Stimulated activated CD8-positive, alpha-beta memory T cell treated with anti-CD3 and anti-CD28 coated beads, Interleukin-2, amount 100 ng/mL, for 1 hour (primary cell): ENCODE data around the gene GUCY2C.

Experiments used
- DNase-seq, 2 donors: peaks; one replicate each; pipeline ENCODE4 v3.0.0-alpha.2; 2020; ENCODE audit warnings: low read depth in 2 of 2

GUCY2C gene

GRCh38 chr12:14572401-14572800 is 124.0 kb downstream of the GUCY2C start:
- no peak for DNase-seq

- DNase-seq: no peak
Observed at GRCh38 chr12:14571779-14572178, 124.6 kb downstream of the GUCY2C start.

- no peak for DNase-seq
Observed at GRCh38 chr12:14570231-14570630, 126.2 kb downstream of the GUCY2C start.

- no peak for DNase-seq
Observed at GRCh38 chr12:14567351-14568162, 128.8 kb downstream of the GUCY2C start, which contains the start of gene PLBD1. PLBD1 (minus strand) TSS chr12:14567883; CDS start chr12:14567696, 187 bp downstream.

DNA sequence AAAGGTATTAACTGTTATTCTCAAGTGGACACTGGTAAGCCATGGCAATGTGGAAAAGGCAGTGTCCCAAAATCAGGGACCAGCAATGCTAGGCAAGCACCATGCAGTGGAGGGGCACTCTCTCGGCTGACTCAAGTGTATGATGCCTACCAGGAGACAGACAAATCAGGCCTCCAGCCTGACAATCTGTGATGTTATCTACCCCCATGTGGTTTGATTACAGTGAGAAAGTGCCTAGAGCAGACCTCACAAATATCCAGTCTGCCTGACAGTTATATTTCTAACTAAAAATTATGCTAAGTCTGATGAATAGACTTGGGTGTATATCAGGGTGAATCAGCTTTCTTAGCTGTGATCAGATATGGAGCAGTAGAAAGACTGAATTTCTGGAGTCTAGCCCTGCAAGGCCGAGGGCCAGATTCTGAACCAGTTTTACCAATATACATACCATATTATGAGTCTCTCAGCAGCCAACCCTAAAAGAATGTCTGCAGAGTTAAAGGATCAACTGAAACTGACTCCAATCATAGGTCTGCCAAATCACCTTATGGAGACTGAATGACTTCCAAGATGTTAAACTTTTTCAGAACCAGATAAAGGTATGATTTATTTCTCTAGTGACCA is 132.0 kb downstream of the GUCY2C start:
- no peak for DNase-seq

DNA sequence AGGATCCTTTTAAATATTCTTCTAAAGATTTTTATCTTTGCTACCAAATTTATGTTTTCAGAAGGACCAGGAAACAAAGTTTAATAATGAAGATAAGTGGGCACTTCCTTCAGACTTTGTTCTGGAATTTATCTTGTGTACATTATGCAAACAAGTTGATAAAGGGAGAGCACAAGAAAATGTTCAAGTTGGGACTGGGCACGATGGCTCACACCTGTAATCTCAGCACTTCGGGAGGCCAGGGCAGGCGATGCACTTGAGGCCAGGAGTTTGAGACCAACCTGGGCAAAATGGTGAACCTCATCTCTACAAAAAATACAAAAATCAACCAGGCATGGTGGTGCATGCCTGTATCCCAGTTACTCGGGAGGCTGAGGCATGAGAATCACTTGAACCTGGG is 133.4 kb downstream of the GUCY2C start:
- no peak for DNase-seq
